ENCODE measurements around the gene SPSB4.

DNA sequence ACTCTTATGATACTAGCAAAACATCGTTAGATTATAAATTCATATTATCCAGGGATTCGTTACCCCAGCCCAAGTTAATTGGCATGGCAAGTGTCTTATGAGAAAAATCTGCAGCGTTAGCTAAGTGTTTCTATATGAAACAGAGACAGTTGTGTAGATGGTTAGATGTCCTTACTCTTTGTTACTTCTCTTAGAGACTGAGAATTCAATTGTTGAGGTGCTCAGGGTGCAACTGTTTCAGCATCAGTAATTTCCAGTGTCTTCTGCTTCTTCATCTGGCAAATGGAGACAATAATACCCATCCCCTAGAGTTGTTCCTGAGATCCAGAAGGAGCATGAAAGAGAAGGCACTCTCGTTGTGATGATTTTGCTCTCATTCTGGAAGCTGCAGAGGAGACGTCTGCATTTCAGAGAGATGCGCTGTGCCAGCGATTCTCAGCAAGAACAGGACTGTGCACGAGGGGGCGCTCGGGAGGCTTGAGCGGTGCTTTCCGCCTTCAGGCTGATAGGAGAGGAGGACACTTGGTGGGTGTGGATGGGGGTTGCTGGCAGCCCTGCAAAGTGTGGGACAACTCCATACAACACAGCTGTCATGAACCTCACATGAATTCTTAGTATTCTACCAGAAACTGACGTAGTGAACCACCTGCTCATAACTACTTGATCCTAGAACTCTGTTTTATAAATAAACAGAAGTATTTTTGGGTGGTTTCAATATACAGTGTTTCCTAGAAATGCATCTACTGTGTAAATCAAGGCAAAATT, 39.7 kb upstream of the SPSB4 start:
- TF ChIP-seq, protein P1, sequence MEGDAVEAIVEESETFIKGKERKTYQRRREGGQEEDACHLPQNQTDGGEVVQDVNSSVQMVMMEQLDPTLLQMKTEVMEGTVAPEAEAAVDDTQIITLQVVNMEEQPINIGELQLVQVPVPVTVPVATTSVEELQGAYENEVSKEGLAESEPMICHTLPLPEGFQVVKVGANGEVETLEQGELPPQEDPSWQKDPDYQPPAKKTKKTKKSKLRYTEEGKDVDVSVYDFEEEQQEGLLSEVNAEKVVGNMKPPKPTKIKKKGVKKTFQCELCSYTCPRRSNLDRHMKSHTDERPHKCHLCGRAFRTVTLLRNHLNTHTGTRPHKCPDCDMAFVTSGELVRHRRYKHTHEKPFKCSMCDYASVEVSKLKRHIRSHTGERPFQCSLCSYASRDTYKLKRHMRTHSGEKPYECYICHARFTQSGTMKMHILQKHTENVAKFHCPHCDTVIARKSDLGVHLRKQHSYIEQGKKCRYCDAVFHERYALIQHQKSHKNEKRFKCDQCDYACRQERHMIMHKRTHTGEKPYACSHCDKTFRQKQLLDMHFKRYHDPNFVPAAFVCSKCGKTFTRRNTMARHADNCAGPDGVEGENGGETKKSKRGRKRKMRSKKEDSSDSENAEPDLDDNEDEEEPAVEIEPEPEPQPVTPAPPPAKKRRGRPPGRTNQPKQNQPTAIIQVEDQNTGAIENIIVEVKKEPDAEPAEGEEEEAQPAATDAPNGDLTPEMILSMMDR (IDR thresholded peaks at IDR 0.05), result peak; percentile 71
- no peak for TF ChIP-seq EZH2 (IDR thresholded peaks at IDR 0.05; ENCODE audit: borderline replicate concordance, insufficient read depth, low read depth, low read length, poor library complexity, severe bottlenecking)
